Cardiac ventricle fibroblast (primary cell): ENCODE measurements around the gene PI16. TPM values are rescaled to one million over a fixed set of nuclear protein-coding genes. Genes with fewer than 3 reads are reported as not detected.

Source experiments
- total RNA-seq: library from RNA; depleted of rRNA; stranded (reverse); fragments of >200 nt; gene quantifications from 2 replicates; pipeline ENCODE4 v1.2.3, GENCODE V29; 2015

Gene PI16, protein sequence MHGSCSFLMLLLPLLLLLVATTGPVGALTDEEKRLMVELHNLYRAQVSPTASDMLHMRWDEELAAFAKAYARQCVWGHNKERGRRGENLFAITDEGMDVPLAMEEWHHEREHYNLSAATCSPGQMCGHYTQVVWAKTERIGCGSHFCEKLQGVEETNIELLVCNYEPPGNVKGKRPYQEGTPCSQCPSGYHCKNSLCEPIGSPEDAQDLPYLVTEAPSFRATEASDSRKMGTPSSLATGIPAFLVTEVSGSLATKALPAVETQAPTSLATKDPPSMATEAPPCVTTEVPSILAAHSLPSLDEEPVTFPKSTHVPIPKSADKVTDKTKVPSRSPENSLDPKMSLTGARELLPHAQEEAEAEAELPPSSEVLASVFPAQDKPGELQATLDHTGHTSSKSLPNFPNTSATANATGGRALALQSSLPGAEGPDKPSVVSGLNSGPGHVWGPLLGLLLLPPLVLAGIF
- total RNA-seq: 0.12 TPM in 1 of 2 replicates, not detected in the other

DNA sequence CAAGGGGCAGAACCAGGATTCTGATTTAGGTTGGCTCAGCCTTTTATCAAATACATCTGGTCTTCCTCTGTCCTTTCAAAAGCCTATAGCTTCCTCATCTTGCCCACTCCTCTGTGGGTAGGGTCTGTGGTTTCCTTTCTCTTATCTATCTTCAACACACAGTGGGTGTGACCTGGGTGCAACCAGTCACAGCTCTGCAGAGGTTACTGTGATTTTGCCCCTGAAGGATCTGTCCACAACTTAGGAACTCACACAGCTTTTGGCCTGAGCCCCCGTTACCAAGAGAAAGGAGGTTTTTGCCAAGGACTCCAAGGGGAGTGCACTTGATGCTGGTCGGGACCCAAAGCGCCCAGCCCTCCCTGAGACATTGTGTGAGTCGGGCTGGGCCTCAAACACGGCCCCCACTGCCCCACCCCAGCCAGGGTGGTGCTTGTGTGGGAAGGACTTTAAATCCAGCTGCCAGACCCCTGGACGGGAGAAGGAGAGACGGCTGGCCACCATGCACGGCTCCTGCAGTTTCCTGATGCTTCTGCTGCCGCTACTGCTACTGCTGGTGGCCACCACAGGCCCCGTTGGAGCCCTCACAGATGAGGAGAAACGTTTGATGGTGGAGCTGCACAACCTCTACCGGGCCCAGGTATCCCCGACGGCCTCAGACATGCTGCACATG is at the start of gene PI16:
Gene PI16 (plus strand): TSS at position 477 of the 670 bp plus-strand sequence. CDS start 23 bp downstream, at position 500.

DNA sequence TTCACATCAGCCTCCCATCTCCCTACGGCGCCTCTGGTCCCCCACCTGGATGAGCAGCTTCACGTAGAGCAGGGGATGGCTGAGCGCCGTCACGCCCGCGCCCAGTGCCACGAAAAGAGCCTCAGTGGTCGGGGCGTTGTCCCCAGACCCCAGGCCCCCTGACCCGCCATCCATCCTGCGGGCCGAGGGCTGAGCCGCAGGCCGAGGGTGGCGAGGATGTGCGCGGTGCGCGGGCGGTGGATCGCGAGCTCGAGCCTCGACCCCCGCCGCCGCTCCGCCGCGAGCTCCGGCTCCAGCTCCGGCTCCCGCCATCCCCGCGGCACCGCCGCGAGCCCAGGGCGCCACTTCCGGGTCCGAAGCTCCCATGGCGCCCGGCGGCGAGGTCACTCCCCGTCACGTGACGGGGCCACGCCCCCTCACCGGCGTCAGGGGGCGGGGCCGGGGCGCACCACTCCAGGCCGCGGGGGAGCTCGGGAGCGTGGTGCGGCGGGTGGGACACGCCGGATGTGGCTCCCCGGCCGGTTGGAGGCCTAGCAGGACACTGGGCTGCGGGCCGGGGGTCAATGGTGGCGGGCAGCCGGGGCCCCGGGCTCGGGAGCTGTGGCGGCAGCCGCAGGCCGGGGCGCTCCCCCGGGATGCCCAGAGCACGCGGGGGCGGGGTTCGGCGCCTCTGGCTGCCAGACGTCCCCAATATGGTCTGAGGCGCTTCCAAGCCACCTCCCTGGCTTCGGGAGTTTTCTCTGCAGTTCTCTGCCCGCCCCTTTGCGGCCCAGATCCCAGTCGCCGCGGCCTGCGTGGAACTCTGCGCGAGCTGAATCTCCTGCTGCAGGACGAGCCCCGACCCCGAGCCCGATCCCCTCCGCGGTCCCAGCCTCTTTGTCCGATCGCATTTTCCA is 31.5 kb downstream of the PI16 start, which contains the start of gene MTCH1:
Gene MTCH1 (minus strand): TSS at position 389 of the 896 bp plus-strand sequence. CDS start 23 bp downstream, at position 366.

DNA sequence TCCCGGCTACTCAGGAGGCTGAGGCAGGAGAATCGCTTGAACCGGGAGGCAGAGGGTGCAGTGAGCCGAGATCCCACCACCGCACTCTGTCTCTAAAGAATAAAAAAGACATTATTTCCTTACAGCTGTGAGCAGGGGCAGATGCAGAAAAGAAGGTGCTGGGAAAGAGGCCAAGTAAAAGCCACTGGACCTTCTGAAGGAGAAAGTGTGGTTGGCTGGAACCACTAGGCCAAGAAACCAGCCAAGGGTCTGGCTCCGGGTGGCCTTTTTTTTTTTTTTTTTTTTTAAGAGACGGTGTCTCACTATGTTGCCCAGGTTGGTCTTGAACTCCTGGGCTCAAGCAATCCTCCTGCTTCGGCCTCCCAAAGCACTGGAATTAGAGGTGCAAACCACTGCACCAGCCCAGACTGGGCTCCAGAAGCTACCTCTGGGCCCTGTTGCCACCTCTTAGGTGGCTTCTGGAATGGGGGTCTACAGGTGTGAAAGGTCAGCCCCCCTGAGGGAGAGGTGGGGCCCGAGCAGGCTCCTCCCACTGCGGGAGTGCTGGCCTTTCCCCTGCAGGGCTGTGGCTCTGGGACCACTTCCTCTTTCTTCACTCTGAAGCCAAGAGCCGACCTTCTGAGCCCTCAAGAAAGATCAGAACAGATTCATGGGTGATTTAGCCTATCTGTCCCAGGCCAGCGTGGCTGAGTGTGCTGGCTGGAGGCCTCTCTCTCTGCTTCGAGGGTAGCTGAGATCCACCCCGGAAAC is 50.7 kb downstream of the PI16 start, which contains the start of gene FGD2:
Gene FGD2 (plus strand): TSS at position 595 of the 750 bp plus-strand sequence. CDS start 163 bp downstream, outside the sequence.

Other genes with a start within 250 kb of the PI16 start
- gene CPNE5, start 115.3 kb upstream of the PI16 start, total RNA-seq: 0.06 and 0.34 TPM in 2 replicates
- 9.1 and 14.1 TPM in 2 replicates for gene PPIL1, start 79.9 kb upstream of the PI16 start, total RNA-seq
- 33.6 and 34.4 TPM in 2 replicates for gene C6orf89, start 68.8 kb upstream of the PI16 start, total RNA-seq
- gene MTCH1, start 31.5 kb downstream of the PI16 start, total RNA-seq: 114 and 130 TPM in 2 replicates
- not detected in 2 replicates for gene FGD2, start 50.9 kb downstream of the PI16 start, total RNA-seq
- gene PIM1, start 215.4 kb downstream of the PI16 start, total RNA-seq: 47.0 and 55.5 TPM in 2 replicates